ENCODE results near the gene DHX32. TPM values are rescaled to one million over a fixed set of nuclear protein-coding genes. Genes with fewer than 3 reads are reported as not detected.

DHX32 gene
- total RNA-seq, 1 donor from 2014 or later: 53.4 TPM

DNA sequence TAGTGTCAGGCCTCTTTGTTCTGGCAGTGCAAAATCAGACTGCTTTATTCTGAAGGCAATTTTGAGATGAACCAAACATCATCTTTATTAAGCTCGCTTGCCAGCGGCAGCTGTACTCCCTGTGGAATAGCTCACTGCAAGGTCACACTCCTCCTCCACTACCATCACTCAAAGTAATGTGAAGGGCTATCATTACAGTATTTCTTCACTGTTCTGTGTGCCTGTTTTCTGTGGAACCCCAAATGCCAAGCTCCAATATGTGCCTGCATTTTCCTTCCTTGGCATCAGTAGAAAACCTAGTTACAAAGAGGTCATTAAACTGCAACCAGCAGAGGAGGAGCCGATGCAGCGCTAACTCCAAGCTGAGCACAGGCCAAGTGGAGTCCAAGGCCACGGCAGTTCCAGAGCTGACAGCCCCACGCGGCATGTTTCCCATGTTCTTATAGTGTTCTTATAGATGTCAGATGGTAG, 36.3 kb downstream of the DHX32 start:
- H3K4me1 ChIP-seq: no peaks in the 10 kb centered on the region
- no peaks in the 10 kb centered on the region for H3K9me3 ChIP-seq (ENCODE audit: low read depth)
- H3K4me2 ChIP-seq: no peak overlapping the region
- H3K9ac ChIP-seq: no peak overlapping the region
- peaks cover 3% of the 10 kb centered on the region for H3K36me3 ChIP-seq
- no peak overlapping the region for H3K4me3 Mint-ChIP-seq
- peaks cover 2% of the 10 kb centered on the region for H3K27me3 Mint-ChIP-seq (ENCODE audit: insufficient read depth, low read depth)
- no peak overlapping the region for H2AFZ ChIP-seq (replicated peaks)
- H3K4me3 ChIP-seq: no peak overlapping the region
- no peak overlapping the region for H3K27ac ChIP-seq
- no peaks in the 10 kb centered on the region for H3F3A ChIP-seq (ENCODE audit: low read depth)
- no peaks in the 10 kb centered on the region for H4K20me1 ChIP-seq (ENCODE audit: low read depth)
- no peaks in the 10 kb centered on the region for H3K79me2 ChIP-seq (ENCODE audit: low read depth)
- no peaks in the 10 kb centered on the region for H3K9me3 Mint-ChIP-seq
- H3K36me3 Mint-ChIP-seq: peaks cover 29% of the 10 kb centered on the region
- H3K27ac Mint-ChIP-seq: no peak overlapping the region
- TF ChIP-seq EZH2phosphoT487 (IDR thresholded peaks at IDR 0.05): no peak
- TF ChIP-seq EZH2 (IDR thresholded peaks at IDR 0.05): no peak
- TF ChIP-seq, protein P1, sequence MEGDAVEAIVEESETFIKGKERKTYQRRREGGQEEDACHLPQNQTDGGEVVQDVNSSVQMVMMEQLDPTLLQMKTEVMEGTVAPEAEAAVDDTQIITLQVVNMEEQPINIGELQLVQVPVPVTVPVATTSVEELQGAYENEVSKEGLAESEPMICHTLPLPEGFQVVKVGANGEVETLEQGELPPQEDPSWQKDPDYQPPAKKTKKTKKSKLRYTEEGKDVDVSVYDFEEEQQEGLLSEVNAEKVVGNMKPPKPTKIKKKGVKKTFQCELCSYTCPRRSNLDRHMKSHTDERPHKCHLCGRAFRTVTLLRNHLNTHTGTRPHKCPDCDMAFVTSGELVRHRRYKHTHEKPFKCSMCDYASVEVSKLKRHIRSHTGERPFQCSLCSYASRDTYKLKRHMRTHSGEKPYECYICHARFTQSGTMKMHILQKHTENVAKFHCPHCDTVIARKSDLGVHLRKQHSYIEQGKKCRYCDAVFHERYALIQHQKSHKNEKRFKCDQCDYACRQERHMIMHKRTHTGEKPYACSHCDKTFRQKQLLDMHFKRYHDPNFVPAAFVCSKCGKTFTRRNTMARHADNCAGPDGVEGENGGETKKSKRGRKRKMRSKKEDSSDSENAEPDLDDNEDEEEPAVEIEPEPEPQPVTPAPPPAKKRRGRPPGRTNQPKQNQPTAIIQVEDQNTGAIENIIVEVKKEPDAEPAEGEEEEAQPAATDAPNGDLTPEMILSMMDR (IDR thresholded peaks at IDR 0.05): no peak
- no peaks in the 10 kb centered on the region for H3K27me3 ChIP-seq
- no peak for DNase-seq (ENCODE audit: low spot score)
- H3K4me1 Mint-ChIP-seq: no peaks in the 10 kb centered on the region

DNA sequence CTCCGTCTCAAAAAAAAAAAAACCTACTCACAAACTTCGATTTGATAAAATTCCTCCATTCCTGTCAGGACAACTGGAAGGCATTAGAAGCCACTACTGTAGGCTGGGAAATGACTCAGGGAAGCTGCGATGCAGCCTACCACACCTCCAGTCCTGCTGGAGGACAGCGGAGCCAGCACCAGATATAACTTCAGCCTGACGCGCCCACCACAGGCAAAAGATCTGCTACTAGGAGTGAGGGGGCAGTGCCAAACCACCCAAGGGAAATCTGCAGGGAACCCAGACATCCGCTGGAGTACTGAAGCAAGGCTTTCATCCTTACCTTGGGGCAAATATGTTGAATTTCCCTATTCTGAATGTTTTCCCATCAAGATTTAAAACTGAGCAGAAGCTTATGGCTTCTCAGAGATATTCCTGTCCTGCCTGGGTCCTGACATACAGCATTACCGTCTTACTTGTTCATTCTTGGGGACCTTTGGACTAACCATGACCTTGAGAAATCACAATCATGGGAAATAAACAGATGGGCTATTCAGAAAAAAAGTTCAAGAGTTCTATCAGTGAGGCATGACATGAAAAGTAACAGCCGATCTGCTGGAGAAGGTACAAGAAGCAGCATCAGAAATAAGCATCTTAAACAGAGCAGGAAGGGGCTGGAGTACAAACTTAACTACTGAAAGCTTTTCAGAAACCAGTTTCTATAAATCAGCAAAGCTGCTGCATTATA, 37.3 kb downstream of the DHX32 start:
- H3K36me3 Mint-ChIP-seq: peaks cover 27% of the 10 kb centered on the region
- Histone ChIP-seq H3K27me3 (no peaks in the 10 kb centered on the region), H4K20me1 (ENCODE audit: low read depth) (no peaks in the 10 kb centered on the region), H3F3A (ENCODE audit: low read depth) (no peaks in the 10 kb centered on the region), H3K4me3 (no peak overlapping the region), H3K36me3 (peaks cover 3% of the 10 kb centered on the region), H2AFZ (replicated peaks) (no peak overlapping the region), H3K4me2 (no peak overlapping the region), H3K9ac (no peak overlapping the region), H3K27ac (no peak overlapping the region), H3K9me3 (ENCODE audit: low read depth) (no peaks in the 10 kb centered on the region), H3K79me2 (ENCODE audit: low read depth) (no peaks in the 10 kb centered on the region), H3K4me1 (no peaks in the 10 kb centered on the region)
- TF ChIP-seq, protein P1 (IDR thresholded peaks at IDR 0.05): no peak
- TF ChIP-seq EZH2phosphoT487 (IDR thresholded peaks at IDR 0.05) (no peak), EZH2 (IDR thresholded peaks at IDR 0.05) (no peak)
- no peaks in the 10 kb centered on the region for H3K9me3 Mint-ChIP-seq
- no peak for DNase-seq (ENCODE audit: low spot score)
- no peak overlapping the region for H3K4me3 Mint-ChIP-seq
- H3K27me3 Mint-ChIP-seq (ENCODE audit: insufficient read depth, low read depth): peaks cover 2% of the 10 kb centered on the region
- H3K4me1 Mint-ChIP-seq: no peaks in the 10 kb centered on the region
- H3K27ac Mint-ChIP-seq: peak overlapping the region; percentile 8

DNA sequence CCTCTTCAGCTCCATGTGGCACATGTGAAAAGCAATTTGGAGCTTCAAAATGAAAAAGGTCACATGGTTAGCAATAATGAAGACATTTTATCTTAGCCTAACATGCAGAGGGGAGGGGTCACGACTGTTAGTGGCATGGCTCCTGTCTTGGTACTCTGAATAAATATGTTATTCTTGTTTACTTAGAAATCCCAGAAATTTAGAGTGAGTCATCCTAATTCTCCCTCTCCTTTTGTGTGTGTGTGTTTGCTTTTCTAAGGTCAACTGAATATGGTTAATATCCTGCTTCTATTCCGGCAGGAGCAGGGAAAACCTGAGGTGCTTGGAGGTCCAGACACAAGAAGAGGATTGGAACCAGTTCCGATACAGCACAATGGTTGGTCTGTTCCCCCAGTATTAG, 40.1 kb downstream of the DHX32 start:
- H3K27ac ChIP-seq: no peak overlapping the region
- TF ChIP-seq EZH2 (IDR thresholded peaks at IDR 0.05) (no peak), EZH2phosphoT487 (IDR thresholded peaks at IDR 0.05) (no peak)
- TF ChIP-seq, protein P1 (IDR thresholded peaks at IDR 0.05): no peak
- no peak overlapping the region for H3K4me2 ChIP-seq
- H3K4me1 Mint-ChIP-seq: no peaks in the 10 kb centered on the region
- peaks cover 6% of the 10 kb centered on the region for H3K36me3 ChIP-seq
- H3F3A ChIP-seq (ENCODE audit: low read depth): no peaks in the 10 kb centered on the region
- H3K36me3 Mint-ChIP-seq: peaks cover 27% of the 10 kb centered on the region
- H3K27ac Mint-ChIP-seq: no peak overlapping the region
- H3K4me1 ChIP-seq: no peaks in the 10 kb centered on the region
- no peak overlapping the region for H3K9ac ChIP-seq
- no peaks in the 10 kb centered on the region for H3K9me3 ChIP-seq (ENCODE audit: low read depth)
- no peaks in the 10 kb centered on the region for H3K79me2 ChIP-seq (ENCODE audit: low read depth)
- no peaks in the 10 kb centered on the region for H3K27me3 ChIP-seq
- H4K20me1 ChIP-seq (ENCODE audit: low read depth): no peaks in the 10 kb centered on the region
- H2AFZ ChIP-seq (replicated peaks): no peak overlapping the region
- H3K4me3 Mint-ChIP-seq: no peak overlapping the region
- no peaks in the 10 kb centered on the region for H3K9me3 Mint-ChIP-seq
- H3K4me3 ChIP-seq: no peak overlapping the region
- DNase-seq (ENCODE audit: low spot score): no peak
- H3K27me3 Mint-ChIP-seq (ENCODE audit: insufficient read depth, low read depth): no peaks in the 10 kb centered on the region
